NB4 (cell line): Measurements from ENCODE around the gene AKR7A2.

Experiments used
- DNase-seq: peaks from one replicate; pipeline ENCODE4 v3.0.0; 2010; ENCODE audit warnings: low read depth
- H3K4me3 ChIP-seq: one replicate; pipeline ENCODE4 v1.5.1; 2011; ENCODE audit warnings: mild to moderate bottlenecking, low read depth, low read length, moderate library complexity
- MAX ChIP-seq: IDR thresholded peaks from 2 replicates; pipeline ENCODE4 v1.6.1; 2011; ENCODE audit warnings: low read depth, low read length
- MYC ChIP-seq: IDR thresholded peaks from 2 replicates; pipeline ENCODE4 v1.6.1; 2011; ENCODE audit warnings: low read depth, low read length
- POLR2A ChIP-seq: IDR thresholded peaks from 2 replicates; pipeline ENCODE4 v1.6.1; 2011; ENCODE audit warnings: mild to moderate bottlenecking; ENCODE audit not compliant: insufficient read length; ENCODE audit errors: extremely low read depth
- TF ChIP-seq, protein P1 (sequence below): IDR thresholded peaks from one replicate; pipeline ENCODE4 v1.5.1; 2012; ENCODE audit warnings: low read depth, low read length

AKR7A2 gene

DNA sequence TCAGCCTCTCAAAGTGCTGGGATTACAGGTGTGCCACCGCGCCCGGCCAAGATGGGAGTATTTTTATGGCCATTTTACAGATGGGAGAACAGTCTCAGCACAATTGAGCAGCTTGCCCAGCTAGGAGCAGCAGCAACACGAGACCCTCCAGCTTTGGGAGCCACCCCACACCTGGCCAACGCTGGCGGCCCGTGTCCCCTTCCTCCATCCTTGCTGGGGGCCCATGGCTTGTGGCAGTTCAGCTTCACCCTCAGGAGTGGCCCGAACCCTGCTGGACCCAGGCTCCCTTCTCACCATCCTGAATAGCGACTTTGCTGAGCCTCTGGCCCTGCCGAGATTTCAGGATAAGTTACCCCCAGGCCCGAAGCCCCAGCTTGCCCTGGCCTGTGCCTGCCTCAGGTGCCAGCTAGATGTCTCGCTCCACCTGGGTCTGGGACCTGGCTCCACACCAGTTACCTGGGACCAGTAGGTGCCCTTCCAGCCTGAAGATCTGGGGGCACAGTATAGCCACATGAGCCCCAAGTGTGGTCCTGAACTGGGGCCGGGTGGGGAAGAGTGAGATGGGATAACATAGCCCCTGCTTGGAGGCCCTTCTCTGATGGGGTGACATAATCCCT is 19.4 kb upstream of the AKR7A2 start:
- TF ChIP-seq POLR2A (no peak), MYC (no peak), MAX (no peak)
- TF ChIP-seq, protein P1, sequence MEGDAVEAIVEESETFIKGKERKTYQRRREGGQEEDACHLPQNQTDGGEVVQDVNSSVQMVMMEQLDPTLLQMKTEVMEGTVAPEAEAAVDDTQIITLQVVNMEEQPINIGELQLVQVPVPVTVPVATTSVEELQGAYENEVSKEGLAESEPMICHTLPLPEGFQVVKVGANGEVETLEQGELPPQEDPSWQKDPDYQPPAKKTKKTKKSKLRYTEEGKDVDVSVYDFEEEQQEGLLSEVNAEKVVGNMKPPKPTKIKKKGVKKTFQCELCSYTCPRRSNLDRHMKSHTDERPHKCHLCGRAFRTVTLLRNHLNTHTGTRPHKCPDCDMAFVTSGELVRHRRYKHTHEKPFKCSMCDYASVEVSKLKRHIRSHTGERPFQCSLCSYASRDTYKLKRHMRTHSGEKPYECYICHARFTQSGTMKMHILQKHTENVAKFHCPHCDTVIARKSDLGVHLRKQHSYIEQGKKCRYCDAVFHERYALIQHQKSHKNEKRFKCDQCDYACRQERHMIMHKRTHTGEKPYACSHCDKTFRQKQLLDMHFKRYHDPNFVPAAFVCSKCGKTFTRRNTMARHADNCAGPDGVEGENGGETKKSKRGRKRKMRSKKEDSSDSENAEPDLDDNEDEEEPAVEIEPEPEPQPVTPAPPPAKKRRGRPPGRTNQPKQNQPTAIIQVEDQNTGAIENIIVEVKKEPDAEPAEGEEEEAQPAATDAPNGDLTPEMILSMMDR, result no peak
- no peak overlapping the region for H3K4me3 ChIP-seq
- no peak for DNase-seq

GRCh38 chr1:19330449-19331135 is 18.6 kb upstream of the AKR7A2 start:
- H3K4me3 ChIP-seq, result no peak overlapping the region
- TF ChIP-seq MAX (no peak), POLR2A (no peak)

DNA sequence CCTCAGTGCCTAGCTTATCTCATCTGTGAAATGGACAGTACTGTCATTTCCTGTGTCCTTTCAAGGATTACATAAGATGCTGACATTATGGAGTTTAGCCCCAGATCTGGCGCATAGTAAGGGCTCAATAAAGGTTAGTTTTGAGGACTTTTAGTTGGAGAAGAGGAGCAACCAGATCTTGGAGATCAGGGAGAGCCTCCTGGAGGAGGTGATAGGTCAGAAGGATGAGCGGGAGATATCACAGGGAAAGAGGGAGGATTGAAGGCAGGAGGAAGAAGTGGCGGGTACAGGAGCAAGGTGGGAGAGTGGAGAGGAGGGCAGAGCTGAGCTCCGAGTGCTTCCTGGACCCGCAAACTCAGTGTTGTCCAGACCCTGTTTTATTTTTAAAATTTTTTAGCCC is 17.7 kb upstream of the AKR7A2 start:
- DNase-seq, result no peak
- H3K4me3 ChIP-seq, result no peak overlapping the region
- TF ChIP-seq MAX, result no peak
- TF ChIP-seq, protein P1, result no peak
- no peak for TF ChIP-seq POLR2A
- no peak for TF ChIP-seq MYC

More at GRCh38 chr1:19330449-19331135, 18.6 kb upstream of the AKR7A2 start:
- no peak for DNase-seq

DNA sequence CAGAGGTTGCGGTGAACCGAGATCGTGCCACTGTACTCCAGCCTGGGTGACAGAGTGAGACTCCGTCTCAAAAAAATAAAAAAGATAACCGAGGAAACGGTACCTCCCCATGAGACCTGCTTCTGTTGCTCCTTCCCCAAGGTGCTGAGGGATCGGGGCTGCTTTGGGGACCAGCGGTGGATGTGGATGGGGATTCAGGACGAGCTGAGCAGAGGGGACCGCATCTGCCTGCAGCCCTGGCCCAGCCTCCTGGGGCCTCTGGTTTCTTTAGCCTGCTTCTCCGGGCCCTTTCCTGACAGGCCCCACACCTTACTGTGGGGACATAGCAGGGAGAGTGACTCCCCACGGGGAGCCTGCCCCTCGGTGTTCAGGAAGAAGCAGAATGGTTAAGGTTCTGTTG is 17.2 kb upstream of the AKR7A2 start:
- DNase-seq, result no peak
- TF ChIP-seq POLR2A, result no peak
- TF ChIP-seq, protein P1, result no peak
- no peak for TF ChIP-seq MAX
- TF ChIP-seq MYC, result no peak
- H3K4me3 ChIP-seq, result no peak overlapping the region

DNA sequence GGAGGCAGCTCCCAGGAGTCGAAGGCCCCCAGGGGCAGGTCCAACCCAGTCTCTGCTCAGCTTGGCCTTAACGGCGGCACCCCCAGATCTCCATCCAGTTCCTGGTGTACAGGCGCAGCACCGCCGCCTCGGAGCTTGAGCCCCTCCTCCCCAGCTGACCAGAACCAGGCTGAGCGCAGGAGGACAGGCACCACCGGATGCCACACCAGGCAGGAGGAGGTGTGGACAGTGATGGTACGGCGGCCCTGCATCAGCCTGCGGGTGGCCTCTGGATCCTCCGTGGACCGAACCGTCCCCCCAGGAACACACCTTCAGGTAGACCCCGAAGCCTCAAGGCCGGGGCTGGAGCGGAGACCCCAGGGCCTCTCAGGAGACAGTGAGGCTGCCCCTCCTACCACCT is 16.5 kb upstream of the AKR7A2 start:
- TF ChIP-seq, protein P1, result no peak
- TF ChIP-seq MYC, result no peak
- H3K4me3 ChIP-seq, result no peak overlapping the region
- DNase-seq, result no peak

GRCh38 chr1:19327736-19328135 is 15.8 kb upstream of the AKR7A2 start:
- DNase-seq, result no peak
- H3K4me3 ChIP-seq, result no peak overlapping the region
- TF ChIP-seq, protein P1, result no peak
- TF ChIP-seq MYC (no peak), MAX (no peak), POLR2A (no peak)
